TTC549 (cell line): Measurements from ENCODE around the gene EMC8.

ENCODE experiments used
- FAIRE-seq: peaks from 2 replicates; lab custom pipeline; 2012; peaks lifted over from hg19 to GRCh38; lab: Jason Lieb, UNC

The EMC8 gene

GRCh38 chr16:85753559-85753958 lies 45.8 kb downstream of the EMC8 start:
- no peak for FAIRE-seq

- no peak for FAIRE-seq
These were observed 46.6 kb downstream of the EMC8 start for GRCh38 chr16:85752511-85753420.

GRCh38 chr16:85751698-85752501 lies 47.4 kb downstream of the EMC8 start:
- FAIRE-seq, result no peak

- FAIRE-seq, result no peak
These were observed 48.3 kb downstream of the EMC8 start, which contains the start of gene C16orf74 for GRCh38 chr16:85750827-85751697. TSS of gene C16orf74 (minus strand) at chr16:85751096. CDS start at chr16:85735217, 15,879 bp downstream.

- FAIRE-seq, result no peak
These were observed 49.1 kb downstream of the EMC8 start for GRCh38 chr16:85750146-85750826.

- FAIRE-seq, result no peak
These were observed 49.6 kb downstream of the EMC8 start for GRCh38 chr16:85749771-85750145.

GRCh38 chr16:85746460-85747215 lies 52.7 kb downstream of the EMC8 start:
- FAIRE-seq, result no peak

GRCh38 chr16:85738923-85739715 lies 60.2 kb downstream of the EMC8 start:
- no peak for FAIRE-seq

- FAIRE-seq, result no peak
These were observed 62.4 kb downstream of the EMC8 start for GRCh38 chr16:85736921-85737320.

GRCh38 chr16:85735946-85736345 lies 63.4 kb downstream of the EMC8 start:
- no peak for FAIRE-seq

- no peak for FAIRE-seq
These were observed 64.1 kb downstream of the EMC8 start for GRCh38 chr16:85735225-85735635.

GRCh38 chr16:85734311-85735017 lies 64.9 kb downstream of the EMC8 start:
- FAIRE-seq, result no peak

- FAIRE-seq, result no peak
These were observed 65.5 kb downstream of the EMC8 start for GRCh38 chr16:85733839-85734170.

- no peak for FAIRE-seq
These were observed 66.0 kb downstream of the EMC8 start for GRCh38 chr16:85733155-85733838.

GRCh38 chr16:85731179-85731578 lies 68.2 kb downstream of the EMC8 start:
- FAIRE-seq, result no peak

GRCh38 chr16:85730186-85730465 lies 69.2 kb downstream of the EMC8 start:
- FAIRE-seq, result no peak

GRCh38 chr16:85729452-85730185 lies 69.7 kb downstream of the EMC8 start:
- FAIRE-seq, result no peak

- no peak for FAIRE-seq
These were observed 70.5 kb downstream of the EMC8 start for GRCh38 chr16:85728879-85729278.
